HG02642 (cell line): ENCODE measurements around the gene RIMBP2.

Experiments
- ATAC-seq: cut with Tn5 transposase; IDR thresholded peaks from one replicate; pipeline ENCODE4 v1.9.1; 2021; ENCODE audit warnings: mild to moderate bottlenecking; ENCODE audit not compliant: unreplicated experiment, poor library complexity

The RIMBP2 gene

DNA sequence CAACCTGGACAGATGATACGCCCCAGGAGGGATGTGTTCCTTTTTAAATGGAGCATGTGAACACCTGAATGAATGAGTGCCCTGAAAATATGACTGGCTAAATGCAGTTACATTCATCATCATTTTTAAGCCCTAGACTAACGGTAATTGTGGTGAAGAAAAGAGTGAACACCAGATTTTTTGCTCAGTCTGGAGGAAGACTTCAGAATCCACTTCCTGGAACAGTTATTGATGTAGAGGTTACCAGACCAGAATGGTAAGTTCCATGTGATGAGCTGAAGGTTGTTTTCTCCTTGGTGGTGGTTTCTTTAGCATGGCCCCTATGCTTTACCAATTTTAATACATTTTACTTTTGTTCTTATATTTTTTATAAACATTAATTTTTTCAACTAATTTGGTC lies 349.1 kb downstream of the RIMBP2 start:
- no peak for ATAC-seq

DNA sequence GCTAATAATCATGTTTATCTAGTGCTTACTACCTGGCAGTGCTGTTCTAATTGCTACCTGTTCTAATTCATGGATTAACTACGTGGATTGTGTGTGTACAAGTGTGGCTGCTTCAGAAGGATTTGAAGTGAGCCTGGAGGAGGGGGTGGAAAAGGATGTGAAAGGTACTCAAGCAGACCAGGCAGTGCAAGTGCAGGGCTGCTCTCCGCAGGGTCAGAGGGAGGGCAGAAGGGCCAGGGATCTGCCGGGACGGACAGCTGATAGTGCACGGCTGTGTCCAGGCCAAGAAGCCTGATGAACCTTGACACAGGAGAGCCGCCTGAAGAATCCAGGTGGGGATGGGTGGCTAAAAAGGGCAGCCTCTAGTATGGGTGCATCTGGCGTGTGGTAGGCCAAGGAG lies 349.9 kb downstream of the RIMBP2 start:
- no peak for ATAC-seq

DNA sequence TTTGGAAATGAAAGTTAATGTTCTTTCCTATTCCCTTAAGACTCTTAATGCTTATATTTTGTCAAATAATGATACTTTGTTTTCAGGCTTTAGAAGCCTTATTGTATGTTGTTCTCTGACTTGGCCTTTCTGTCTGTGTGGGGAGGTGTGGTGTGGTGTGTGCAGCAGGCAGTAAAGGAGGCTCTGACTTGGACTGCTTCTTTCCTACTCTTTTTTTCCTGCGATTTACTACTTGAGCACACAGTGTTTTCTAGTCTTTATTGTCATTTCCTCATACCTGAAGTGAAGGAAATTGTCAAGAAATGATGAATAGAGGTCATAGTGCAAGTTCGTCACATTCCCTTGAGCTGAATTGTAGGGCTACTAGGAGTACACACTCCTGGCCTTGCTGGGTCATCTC lies 351.5 kb downstream of the RIMBP2 start:
- no peak for ATAC-seq

DNA sequence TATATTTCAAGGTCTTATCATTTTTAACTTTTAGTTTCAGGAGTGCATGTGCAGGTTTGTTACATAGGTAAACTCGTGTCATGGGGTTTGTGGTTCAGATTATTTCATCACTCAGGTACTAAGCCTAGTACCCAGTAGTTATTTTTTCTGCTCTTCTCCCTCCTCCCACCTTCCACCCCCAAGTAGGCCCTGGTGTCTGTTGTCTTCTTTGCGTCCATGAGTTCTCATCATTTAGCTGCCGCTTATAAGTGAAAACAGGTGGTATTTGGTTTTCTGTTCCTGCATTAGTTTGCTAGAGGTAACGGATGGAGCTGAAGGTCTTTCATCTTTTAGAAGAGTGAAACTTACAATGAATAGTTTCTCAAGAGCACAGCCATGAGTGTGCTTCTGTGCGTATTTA lies 354.0 kb downstream of the RIMBP2 start:
- ATAC-seq, result no peak

DNA sequence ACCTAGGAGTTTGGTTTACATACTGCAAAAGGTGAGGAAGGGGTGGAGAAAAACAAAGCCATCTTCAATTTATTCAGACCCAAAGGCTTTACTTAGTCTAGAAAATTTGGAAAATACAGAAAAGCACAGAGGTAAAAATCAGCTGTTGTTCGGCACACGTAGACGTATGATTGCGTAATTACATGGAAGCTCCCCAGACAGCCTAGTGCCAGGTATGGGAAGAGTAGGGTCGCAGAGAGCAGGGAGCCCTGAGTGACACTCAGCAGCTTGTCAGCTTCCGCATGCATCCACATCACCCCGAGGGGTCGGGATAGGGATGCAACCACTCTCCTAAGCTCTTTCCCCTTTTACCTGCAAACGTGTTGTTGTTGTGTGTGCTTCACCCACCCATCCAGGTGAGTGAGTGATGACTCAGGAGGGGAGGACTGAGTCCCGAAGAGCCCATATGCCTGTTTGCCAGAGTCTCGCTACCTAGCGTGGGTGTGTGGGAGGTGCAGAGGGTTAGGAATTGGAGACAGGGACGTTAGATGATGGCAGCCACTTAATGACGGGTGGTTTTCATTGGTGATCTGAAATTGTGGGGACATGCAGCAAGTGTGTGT lies 358.3 kb downstream of the RIMBP2 start:
- ATAC-seq, result no peak

DNA sequence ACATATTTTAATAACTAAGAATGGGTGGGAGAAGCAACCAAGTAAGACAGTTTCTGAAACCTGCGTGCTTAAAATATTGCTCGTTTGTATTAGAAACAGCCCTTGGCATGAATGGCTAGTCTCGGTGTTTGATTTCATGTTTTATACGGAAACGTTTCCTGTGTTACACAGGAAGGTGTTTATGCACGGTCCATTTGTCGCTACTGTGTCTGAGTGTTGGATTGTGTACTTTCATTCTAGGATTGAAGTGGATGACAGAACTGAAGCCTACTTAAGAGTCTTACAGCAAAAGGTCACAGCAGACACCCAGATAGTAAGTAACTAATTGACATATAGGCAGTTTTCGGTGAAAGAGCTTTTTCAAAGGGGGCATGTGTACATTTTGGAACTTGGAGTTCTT lies 358.9 kb downstream of the RIMBP2 start:
- ATAC-seq, result no peak

DNA sequence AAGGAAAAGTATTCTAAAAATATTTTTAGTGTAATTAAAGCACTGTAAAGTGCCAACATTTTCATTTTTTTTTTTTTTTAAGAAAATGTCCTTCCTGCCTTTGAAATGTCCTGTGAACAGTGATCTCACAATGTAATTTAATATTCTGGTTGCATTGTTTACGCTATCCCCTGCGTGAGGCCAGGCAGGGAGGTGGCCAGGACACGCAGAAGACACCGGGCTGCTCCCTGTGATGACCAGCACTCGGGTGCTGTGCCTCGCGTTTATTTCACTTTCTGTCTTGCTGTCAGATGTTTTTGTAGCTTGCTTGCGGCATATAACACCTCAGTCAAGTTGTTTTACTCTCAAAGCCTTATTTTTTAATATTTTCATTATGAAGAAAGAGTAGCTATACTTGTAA lies 359.9 kb downstream of the RIMBP2 start:
- no peak for ATAC-seq

DNA sequence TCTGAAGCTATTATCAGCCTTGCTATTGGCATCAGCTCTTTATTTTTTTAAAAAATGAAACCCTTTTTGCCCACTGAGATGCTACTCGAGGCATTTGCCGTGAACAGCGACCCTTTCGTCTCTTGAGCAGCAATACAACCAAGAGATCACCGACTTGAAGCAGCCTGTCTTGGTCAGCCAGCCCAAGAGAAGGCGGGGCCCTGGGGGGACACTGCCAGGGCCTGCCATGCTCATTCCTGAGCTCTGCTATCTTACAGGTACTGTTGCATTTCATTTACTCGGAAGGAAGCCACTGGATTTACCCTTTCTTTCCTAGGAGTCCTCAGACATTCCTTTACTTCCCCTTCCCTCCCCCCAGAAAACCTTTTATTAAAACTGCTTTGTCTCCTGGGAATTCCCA lies 361.7 kb downstream of the RIMBP2 start:
- ATAC-seq, result no peak

DNA sequence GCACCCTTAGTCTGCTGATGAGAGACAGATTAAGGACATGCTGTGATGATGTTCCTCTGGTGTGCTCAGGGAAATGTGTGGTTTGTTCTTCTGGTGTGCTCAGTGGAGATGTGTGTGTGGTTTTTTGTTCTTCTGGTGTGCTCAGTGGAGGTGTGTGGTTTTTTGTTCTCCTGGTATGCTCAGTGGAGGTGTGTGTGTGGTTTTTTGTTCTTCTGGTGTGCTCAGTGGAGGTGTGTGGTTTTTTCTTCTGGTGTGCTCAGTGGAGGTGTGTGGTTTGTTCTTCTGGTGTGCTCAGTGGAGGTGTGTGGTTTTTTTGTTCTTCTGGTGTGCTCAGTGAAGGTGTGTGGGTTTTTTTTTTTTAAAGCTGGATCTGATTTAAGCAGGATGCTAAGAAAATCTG lies 363.0 kb downstream of the RIMBP2 start:
- no peak for ATAC-seq

DNA sequence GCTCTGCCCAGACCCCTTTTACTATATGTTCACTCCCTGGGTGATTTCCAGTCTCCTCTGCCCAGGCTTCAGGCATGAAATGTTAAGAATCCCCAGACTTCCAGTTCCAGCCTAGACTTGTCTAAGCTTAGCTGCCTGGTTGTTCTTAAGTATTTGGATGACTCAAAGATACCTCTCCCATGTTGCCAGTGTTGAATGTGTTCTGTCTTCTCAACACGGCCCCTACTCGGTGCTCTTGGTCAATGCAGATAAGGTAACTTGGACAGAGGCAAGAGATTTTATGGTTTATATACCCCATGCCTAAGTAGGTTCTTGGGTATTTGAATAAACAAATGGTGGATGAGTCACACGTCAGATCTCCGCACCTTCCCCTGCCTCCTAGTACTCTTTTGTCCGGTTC lies 364.8 kb downstream of the RIMBP2 start:
- no peak for ATAC-seq

DNA sequence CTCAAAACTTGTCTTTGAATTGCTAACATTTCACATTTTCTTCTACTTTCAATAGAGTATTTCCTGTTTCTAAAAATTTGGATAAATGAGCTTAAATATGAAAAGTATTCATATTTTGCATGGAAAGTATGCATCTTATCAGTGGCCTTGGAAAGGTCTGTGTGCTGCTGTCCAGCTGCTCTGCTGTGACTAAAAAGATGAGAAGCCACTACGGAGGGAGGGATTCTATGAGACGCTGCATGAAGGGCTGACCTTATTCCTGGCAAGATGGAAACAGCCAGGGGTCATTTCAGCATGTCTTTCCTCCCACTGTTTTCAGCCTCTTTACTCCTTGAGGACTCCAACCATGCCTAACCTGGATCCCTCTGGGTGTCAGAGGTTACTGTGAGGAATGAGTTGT lies 365.4 kb downstream of the RIMBP2 start:
- ATAC-seq, result no peak

DNA sequence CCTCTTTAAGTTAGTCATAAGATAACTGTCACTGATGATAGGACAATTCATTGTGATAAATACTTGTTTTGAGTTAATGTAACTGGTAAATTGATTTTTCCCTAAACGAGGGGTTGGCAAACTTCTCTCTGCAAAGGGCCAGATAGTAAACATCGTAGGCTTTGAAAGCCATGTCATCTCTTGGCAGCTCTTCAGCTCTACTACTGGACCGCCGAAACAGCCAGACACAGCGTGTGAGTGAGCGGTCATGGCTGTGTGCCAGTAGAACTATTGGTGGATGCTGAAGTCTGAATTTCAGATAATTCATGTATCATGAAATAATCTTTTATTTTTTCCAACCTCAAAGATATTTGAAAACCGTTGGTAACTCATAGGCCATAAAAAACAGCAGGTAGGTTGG lies 368.5 kb downstream of the RIMBP2 start:
- no peak for ATAC-seq
